Thyroid gland (tissue), 4 donors: ENCODE measurements around the gene WFDC2.

ENCODE experiments used
- POLR2A ChIP-seq, 2 donors: fragments of 450-650 bp; IDR thresholded peaks; one replicate each; pipeline ENCODE4 v1.6.1; 2017; ENCODE audit warnings: antibody characterized with exemption in 2 of 2, mild to moderate bottlenecking in 2 of 2, moderate library complexity in 1 of 2
- TF ChIP-seq, protein P1 (sequence below), 6 experiments: fragments of 200-600 bp in 3 of 6; fragments of 450-650 bp in 3 of 6; sonication (generic) in 3 of 6; IDR thresholded peaks; one replicate each; pipeline ENCODE4 v1.5.1; 2016 to 2019; ENCODE audit warnings: antibody characterized with exemption in 6 of 6, mild to moderate bottlenecking in 2 of 6, inconsistent platforms in 1 of 6, moderate library complexity in 1 of 6

DNA sequence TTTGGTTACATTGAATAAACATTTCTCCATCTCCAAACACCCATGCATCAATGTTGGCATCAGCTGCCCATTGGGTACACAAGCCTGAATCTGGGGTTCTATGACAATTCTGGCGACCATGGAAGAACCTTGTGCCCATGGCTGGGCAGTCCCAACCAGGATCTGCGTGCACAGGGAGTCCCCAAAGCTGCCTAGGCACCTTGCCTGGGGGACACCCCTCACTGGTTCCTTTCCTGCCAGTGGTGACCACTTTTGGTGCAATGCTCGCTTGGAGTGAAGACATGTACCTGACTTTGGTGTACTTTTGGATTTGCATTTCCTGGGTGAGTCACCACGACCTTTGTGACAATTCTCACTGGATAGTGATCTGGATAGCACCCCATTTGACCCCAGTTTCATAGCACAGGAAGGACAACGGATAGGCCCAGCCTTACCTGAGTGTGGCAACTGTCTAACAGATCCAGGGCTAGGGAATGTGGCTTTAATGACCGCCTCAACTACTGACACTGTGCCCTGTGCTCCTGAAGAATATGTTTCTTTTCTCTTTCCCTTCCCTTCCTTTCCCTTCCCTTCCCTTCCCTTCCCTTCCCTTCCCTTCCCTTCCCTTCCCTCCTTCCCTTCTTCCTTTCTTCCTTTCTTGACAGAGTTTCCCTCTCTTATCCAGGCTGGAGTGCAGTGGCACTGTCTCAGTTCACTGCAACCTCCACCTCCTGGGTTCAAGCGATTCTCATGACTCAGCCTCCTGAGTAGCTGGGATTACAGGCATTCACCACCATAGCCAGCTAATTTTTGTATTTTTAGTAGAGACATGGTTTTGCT, 38.7 kb downstream of the WFDC2 start:
- TF ChIP-seq, protein P1, sequence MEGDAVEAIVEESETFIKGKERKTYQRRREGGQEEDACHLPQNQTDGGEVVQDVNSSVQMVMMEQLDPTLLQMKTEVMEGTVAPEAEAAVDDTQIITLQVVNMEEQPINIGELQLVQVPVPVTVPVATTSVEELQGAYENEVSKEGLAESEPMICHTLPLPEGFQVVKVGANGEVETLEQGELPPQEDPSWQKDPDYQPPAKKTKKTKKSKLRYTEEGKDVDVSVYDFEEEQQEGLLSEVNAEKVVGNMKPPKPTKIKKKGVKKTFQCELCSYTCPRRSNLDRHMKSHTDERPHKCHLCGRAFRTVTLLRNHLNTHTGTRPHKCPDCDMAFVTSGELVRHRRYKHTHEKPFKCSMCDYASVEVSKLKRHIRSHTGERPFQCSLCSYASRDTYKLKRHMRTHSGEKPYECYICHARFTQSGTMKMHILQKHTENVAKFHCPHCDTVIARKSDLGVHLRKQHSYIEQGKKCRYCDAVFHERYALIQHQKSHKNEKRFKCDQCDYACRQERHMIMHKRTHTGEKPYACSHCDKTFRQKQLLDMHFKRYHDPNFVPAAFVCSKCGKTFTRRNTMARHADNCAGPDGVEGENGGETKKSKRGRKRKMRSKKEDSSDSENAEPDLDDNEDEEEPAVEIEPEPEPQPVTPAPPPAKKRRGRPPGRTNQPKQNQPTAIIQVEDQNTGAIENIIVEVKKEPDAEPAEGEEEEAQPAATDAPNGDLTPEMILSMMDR (IDR thresholded peaks at IDR 0.05) = no peak
- no peak for TF ChIP-seq POLR2A (IDR thresholded peaks at IDR 0.05)
